ENCODE data around the gene FN1.

Gene FN1

GRCh38 chr2:215435870-215436704 lies at the start of gene FN1:
Gene FN1 (minus strand): TSS chr2:215436068. CDS start chr2:215435802, 266 bp downstream.
- DNase-seq, result peak; percentile 78

GRCh38 chr2:215485032-215485431 lies 49.2 kb upstream of the FN1 start:
- no peak for ATAC-seq
- no peak for DNase-seq

More at GRCh38 chr2:215435870-215436704, at the start of gene FN1:
- ATAC-seq, result peak; percentile 65

- DNase-seq (no peak), ATAC-seq (no peak)
Measured at GRCh38 chr2:215484570-215484969, 48.7 kb upstream of the FN1 start.

- DNase-seq, result no peak
- no peak for ATAC-seq
Measured at GRCh38 chr2:215483431-215483830, 47.6 kb upstream of the FN1 start.

GRCh38 chr2:215479536-215480240 lies 43.8 kb upstream of the FN1 start:
- ATAC-seq (no peak), DNase-seq (no peak)

GRCh38 chr2:215479121-215479520 lies 43.3 kb upstream of the FN1 start:
- no peak for DNase-seq
- ATAC-seq, result no peak

GRCh38 chr2:215476424-215476823 lies 40.6 kb upstream of the FN1 start:
- no peak for DNase-seq

GRCh38 chr2:215466097-215466909 lies 30.4 kb upstream of the FN1 start:
- no peak for ATAC-seq
- no peak for DNase-seq

More at GRCh38 chr2:215476424-215476823, 40.6 kb upstream of the FN1 start:
- ATAC-seq, result no peak

- ATAC-seq, result no peak
- no peak for DNase-seq
Measured at GRCh38 chr2:215465256-215465655, 29.4 kb upstream of the FN1 start.

GRCh38 chr2:215461836-215462532 lies 26.1 kb upstream of the FN1 start:
- ATAC-seq, result no peak
- no peak for DNase-seq

GRCh38 chr2:215460682-215461382 lies 25.0 kb upstream of the FN1 start:
- DNase-seq, result no peak

GRCh38 chr2:215455958-215456357 lies 20.1 kb upstream of the FN1 start:
- DNase-seq (no peak), ATAC-seq (no peak)

More at GRCh38 chr2:215460682-215461382, 25.0 kb upstream of the FN1 start:
- ATAC-seq, result no peak

- ATAC-seq, result no peak
- DNase-seq, result no peak
Measured at GRCh38 chr2:215454519-215455246, 18.8 kb upstream of the FN1 start.

GRCh38 chr2:215452725-215453124 lies 16.9 kb upstream of the FN1 start:
- ATAC-seq, result no peak

GRCh38 chr2:215451012-215451756 lies 15.3 kb upstream of the FN1 start:
- ATAC-seq (no peak), DNase-seq (no peak)

More at GRCh38 chr2:215452725-215453124, 16.9 kb upstream of the FN1 start:
- no peak for DNase-seq

GRCh38 chr2:215450188-215451011 lies 14.5 kb upstream of the FN1 start:
- no peak for DNase-seq
- no peak for ATAC-seq

- ATAC-seq (no peak), DNase-seq (no peak)
Measured at GRCh38 chr2:215447673-215448081, 11.8 kb upstream of the FN1 start.

- no peak for DNase-seq
- ATAC-seq, result no peak
Measured at GRCh38 chr2:215447056-215447455, 11.2 kb upstream of the FN1 start.

- ATAC-seq (no peak), DNase-seq (no peak)
Measured at GRCh38 chr2:215442401-215442787, 6.5 kb upstream of the FN1 start.
